Right forelimb (tissue), 1 donor: ENCODE data around the gene TIMP2.
"Not testable (repeated sequence)": the region's sequence is repeated elsewhere in the genome, so short reads cannot be mapped to it uniquely, and the experiment has no call there.

Experiments used
- DNase-seq: peaks from one replicate; pipeline ENCODE4 v3.0.0-alpha.2; 2018

TIMP2 gene

GRCh38 chr17:78925234-78925633, at the start of gene TIMP2:
TIMP2 (minus strand) TSS chr17:78925387; CDS start chr17:78925088, 299 bp downstream.
- DNase-seq, result peak; percentile 93

GRCh38 chr17:78973792-78974520, 48.8 kb upstream of the TIMP2 start:
- DNase-seq, result no peak

- no peak for DNase-seq
These were observed 48.0 kb upstream of the TIMP2 start for GRCh38 chr17:78973196-78973595.

- no peak for DNase-seq
These were observed 47.4 kb upstream of the TIMP2 start for GRCh38 chr17:78972507-78973105.

- no peak for DNase-seq
These were observed 46.7 kb upstream of the TIMP2 start for GRCh38 chr17:78971756-78972506.

- peak; percentile 84 for DNase-seq
These were observed 45.9 kb upstream of the TIMP2 start for GRCh38 chr17:78970834-78971755.

GRCh38 chr17:78969865-78970264, 44.7 kb upstream of the TIMP2 start:
- DNase-seq, result no peak

- no peak for DNase-seq
These were observed 42.7 kb upstream of the TIMP2 start for GRCh38 chr17:78967782-78968362.

GRCh38 chr17:78966910-78967600, 41.9 kb upstream of the TIMP2 start:
- no peak for DNase-seq

- DNase-seq, result no peak
These were observed 41.1 kb upstream of the TIMP2 start for GRCh38 chr17:78966123-78966813.

GRCh38 chr17:78965491-78965924, 40.3 kb upstream of the TIMP2 start:
- DNase-seq, result no peak

GRCh38 chr17:78963378-78963777, 38.2 kb upstream of the TIMP2 start:
- no peak for DNase-seq

- not testable (repeated sequence) for DNase-seq
These were observed 37.8 kb upstream of the TIMP2 start for GRCh38 chr17:78962984-78963348.

GRCh38 chr17:78962345-78962983, 37.3 kb upstream of the TIMP2 start:
- DNase-seq, result no peak

GRCh38 chr17:78961571-78961970, 36.4 kb upstream of the TIMP2 start:
- no peak for DNase-seq

GRCh38 chr17:78960928-78961327, 35.7 kb upstream of the TIMP2 start:
- DNase-seq, result no peak

GRCh38 chr17:78959803-78960202, 34.6 kb upstream of the TIMP2 start:
- DNase-seq, result no peak

GRCh38 chr17:78958641-78959127, 33.5 kb upstream of the TIMP2 start:
- no peak for DNase-seq

GRCh38 chr17:78957128-78957527, 31.9 kb upstream of the TIMP2 start:
- no peak for DNase-seq

- no peak for DNase-seq
These were observed 31.1 kb upstream of the TIMP2 start for GRCh38 chr17:78956254-78956653.
